Measurements from ENCODE around the gene AK8.

AK8 gene

GRCh38 chr9:132824951-132825350 is 53.1 kb downstream of the AK8 start:
- DNase-seq: no peak

DNA sequence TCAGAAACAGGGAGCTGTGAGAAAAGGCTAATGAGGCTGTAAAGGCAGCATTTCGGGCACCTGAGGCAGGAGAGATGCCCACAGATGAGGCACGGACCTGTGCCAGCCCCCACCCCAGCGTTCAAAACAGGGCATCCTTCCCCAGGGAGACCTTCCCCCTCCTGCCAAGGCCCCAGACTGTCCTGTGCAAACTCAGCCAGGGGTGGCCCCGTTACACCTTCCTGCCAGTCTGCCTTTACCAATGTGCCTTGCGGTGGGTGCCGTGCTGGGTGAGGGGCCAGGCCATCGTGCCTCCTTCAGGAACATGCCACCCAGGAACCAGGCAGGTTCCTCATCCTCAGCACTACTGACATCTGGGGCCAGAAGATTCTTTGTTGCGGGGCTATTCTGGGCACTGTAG is 53.9 kb downstream of the AK8 start:
- DNase-seq: no peak

DNA sequence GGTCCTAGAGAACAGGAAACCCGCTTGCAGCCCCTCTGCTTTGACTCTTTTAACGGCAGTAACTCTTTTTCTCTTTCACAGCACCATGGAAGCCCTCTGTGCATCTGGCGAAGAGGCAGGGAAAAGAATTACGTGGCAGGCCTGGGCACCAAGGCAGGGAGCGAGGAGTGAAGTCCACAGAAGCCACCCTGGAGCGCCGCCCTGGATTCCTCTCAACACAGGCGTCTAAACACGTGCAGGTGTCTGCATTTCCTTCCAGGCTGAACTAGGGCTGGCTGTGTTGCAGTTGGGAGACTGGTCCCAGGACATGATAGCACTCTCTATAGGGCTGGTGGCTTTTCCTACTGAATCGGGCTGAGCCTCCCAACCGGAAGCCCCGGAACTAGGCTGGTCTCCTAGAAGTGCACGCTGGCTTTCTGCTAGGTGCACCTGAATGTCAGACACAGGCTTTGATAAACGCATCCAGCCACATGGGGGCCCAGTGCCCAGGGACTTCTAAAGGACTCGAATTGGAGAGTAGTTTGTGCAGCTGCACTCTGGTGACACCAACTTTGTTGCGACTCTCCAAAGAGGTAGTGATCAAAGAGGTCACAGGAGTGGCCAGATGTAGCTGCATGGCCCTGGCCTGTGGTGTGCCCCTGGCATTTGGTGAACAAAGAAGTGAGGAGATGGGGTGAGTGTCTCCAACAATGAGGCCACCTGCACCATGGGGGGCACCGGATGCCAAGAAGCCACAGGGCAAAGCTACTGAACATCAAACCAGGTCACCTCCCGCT is 54.5 kb downstream of the AK8 start:
- DNase-seq: no peak

DNA sequence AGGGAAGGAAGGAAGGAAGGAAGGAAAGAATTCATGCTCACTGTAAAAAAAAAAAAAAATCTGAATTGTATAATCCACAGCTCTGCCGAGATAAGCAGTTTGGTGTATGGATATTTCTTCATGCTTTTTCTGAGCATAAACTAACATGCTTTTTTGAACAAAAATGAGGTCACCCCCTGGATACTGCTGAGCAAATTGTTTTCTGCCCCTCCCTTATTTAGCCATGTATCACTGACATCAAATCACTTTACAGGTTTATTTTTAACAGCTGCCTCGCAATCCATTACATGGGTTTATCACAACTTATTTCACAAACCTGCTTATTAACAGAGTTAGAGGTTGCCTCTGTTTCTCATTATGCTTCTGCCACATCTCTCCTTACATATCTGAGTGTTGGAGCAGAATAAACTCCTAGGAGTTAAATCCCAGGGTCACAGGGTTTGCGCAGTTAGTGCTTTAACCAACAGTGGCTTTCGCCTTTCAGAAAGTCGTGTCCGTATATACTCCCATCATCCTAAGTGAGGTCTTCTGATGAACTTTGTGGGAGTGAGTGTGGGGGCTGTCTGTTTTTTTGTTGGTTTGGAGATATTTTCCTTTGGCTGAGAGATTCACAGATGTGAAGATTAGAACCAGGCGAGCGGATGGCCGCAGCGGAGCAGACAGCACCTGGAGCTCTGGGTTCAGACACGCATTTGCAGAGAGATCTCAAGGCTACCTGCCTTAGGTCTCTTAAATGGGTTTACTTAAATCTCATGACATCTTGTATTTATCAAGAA is 57.7 kb downstream of the AK8 start:
- DNase-seq: no peak

DNA sequence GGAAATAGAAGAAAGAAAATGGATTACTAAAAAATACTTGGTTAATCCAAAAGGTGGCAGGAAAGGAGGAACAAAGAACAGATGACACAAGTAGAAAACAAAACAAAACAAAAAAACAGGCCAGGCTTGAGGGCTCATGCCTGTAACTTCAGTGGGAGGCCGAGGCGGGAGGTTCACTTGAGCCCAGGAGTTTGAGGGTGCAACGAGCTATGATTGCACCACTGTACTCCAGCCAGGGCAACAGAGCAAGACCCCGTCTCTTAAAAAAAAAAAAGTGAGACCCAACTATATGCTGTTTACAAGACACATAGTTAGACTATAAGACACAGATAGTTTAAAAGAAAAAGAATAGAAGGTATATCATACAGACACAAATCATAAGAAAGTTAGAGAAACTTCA is 59.5 kb downstream of the AK8 start:
- no peak for DNase-seq

DNA sequence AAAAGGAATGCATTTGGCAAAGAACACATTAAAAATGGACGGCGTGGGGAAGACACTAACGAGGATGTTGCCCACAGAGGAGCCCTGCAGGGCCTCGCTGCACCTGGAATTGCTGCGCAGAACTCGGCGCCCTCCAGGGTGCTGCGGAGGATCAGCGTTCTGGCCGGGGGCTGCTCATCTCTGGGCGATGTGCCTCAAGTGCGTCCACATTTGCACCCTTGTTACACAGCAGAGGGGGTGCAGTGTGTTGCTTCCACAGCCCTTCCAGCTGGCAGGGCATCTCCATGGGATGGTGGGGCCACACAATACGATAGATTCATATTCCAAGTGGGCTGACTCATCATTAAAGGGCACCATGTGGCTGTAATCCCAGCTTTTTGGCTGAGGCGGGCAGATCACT is 63.1 kb downstream of the AK8 start:
- no peak for DNase-seq

- DNase-seq: no peak
Observed at GRCh38 chr9:132813115-132813771, 64.8 kb downstream of the AK8 start.

- no peak for DNase-seq
Observed at GRCh38 chr9:132811985-132812384, 66.1 kb downstream of the AK8 start.

GRCh38 chr9:132810314-132810713 is 67.8 kb downstream of the AK8 start:
- DNase-seq: peak; percentile 5

- DNase-seq: no peak
Observed at GRCh38 chr9:132809677-132810271, 68.3 kb downstream of the AK8 start.

GRCh38 chr9:132808645-132809044 is 69.4 kb downstream of the AK8 start:
- no peak for DNase-seq

GRCh38 chr9:132806723-132807421 is 71.2 kb downstream of the AK8 start:
- no peak for DNase-seq

- DNase-seq: no peak
Observed at GRCh38 chr9:132806306-132806705, 71.8 kb downstream of the AK8 start.

DNA sequence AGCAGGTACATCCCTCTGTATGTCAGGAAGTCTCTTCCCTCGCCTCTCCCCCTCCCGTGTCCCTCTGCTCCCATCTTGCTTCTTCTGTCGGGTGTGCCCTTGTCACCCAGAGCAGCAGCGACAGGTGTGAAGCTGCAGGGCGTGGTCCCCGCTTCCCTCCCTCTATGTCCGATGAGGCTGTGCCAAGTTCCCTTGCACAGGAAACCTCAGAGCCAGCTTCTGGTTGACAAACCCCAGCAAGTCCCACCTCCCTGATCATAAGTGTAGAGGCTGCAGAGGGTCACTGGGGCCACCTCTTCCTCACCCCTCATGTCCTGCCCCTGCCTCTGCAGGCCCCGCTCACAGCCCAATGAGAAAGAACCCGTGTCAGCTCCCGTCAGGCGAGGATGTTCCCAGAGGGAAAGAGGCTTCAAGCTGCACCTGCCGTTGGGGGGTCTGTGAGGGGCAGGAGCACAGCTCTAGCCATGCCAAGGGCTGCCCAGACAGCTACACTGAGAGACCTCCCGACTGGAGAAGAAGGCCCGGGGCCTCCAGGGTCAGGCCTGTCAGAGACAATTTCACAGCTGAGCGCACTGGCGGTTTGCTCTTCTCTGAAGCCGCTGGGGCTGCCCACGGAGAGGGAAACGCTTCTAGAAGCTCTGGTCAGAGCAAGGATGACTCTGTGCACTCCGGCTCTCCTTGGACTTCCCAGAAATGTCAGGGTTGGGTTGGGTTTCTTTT is 73.3 kb downstream of the AK8 start:
- DNase-seq: peak; percentile 13

GRCh38 chr9:132802121-132802795 is 75.8 kb downstream of the AK8 start:
- DNase-seq: peak; percentile 87

DNA sequence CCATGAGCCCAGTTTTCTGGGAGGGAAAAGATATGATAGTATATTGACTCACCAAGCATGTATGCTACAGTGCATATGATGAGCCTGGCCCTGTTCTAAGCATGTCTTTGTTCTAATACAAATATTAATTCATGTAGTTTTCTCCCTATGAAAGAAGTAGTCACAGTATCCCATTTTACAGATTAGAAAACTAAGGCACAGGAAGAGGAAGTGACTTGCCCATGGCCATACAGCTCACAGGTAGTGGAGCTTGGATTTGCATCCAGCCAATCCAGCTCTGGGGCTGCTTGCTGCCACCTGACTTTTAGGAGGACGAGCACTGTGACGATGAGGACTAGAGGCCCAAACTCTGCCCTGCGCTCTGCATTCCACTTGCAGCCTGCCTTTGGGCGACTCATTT is 76.4 kb downstream of the AK8 start:
- DNase-seq: peak; percentile 9

GRCh38 chr9:132800038-132800648 is 77.9 kb downstream of the AK8 start:
- DNase-seq: peak; percentile 89

GRCh38 chr9:132798817-132799790 is 79.0 kb downstream of the AK8 start:
- DNase-seq: peak; percentile 100

- DNase-seq: peak; percentile 26
Observed at GRCh38 chr9:132797861-132798659, 80.0 kb downstream of the AK8 start.
